HCT116 (cell line): ENCODE measurements around the gene MTM1.

ENCODE experiments used
- POLR2A ChIP-seq: IDR thresholded peaks from 2 replicates; pipeline ENCODE4 v1.7.0; 2011; ENCODE audit warnings: borderline replicate concordance; ENCODE audit not compliant: insufficient read depth, insufficient read length; ENCODE audit errors: extremely low read depth
- TF ChIP-seq, protein P1 (sequence below), 3 experiments: fragments of 200-600 bp in 1 of 3; sonication (generic) in 1 of 3; IDR thresholded peaks in 2 of 3; conservative IDR thresholded peaks in 1 of 3; 2 replicates each; pipeline ENCODE4 v1.5.1; 2012 to 2017; ENCODE audit warnings: low read depth in 2 of 3, low read length in 2 of 3, antibody characterized with exemption in 1 of 3, borderline replicate concordance in 1 of 3, control low read depth in 1 of 3, mild to moderate bottlenecking in 1 of 3, mixed read lengths in 1 of 3, mixed run types in 1 of 3, moderate library complexity in 1 of 3; ENCODE audit not compliant: insufficient read depth in 1 of 3

- TF ChIP-seq, protein P1, sequence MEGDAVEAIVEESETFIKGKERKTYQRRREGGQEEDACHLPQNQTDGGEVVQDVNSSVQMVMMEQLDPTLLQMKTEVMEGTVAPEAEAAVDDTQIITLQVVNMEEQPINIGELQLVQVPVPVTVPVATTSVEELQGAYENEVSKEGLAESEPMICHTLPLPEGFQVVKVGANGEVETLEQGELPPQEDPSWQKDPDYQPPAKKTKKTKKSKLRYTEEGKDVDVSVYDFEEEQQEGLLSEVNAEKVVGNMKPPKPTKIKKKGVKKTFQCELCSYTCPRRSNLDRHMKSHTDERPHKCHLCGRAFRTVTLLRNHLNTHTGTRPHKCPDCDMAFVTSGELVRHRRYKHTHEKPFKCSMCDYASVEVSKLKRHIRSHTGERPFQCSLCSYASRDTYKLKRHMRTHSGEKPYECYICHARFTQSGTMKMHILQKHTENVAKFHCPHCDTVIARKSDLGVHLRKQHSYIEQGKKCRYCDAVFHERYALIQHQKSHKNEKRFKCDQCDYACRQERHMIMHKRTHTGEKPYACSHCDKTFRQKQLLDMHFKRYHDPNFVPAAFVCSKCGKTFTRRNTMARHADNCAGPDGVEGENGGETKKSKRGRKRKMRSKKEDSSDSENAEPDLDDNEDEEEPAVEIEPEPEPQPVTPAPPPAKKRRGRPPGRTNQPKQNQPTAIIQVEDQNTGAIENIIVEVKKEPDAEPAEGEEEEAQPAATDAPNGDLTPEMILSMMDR (IDR thresholded peaks at IDR 0.05 in 2 of 3, conservative IDR thresholded peaks at IDR 0.05 in 1 of 3; ENCODE audit: borderline replicate concordance in 1 of 3, insufficient read depth in 1 of 3, low read depth in 2 of 3, low read length in 2 of 3): no peak
- no peak for TF ChIP-seq POLR2A
These were observed 95.9 kb downstream of the MTM1 start for GRCh38 chrX:150664290-150664689.
